A204.1 (cell line): Measurements from ENCODE around the gene COQ7.

Experiments
- FAIRE-seq: peaks from 2 replicates; lab custom pipeline; 2012; peaks lifted over from hg19 to GRCh38; lab: Jason Lieb, UNC

Gene COQ7

GRCh38 chr16:19113577-19114358 is 46.4 kb downstream of the COQ7 start, which contains the start of gene ITPRIPL2:
ITPRIPL2 (plus strand) TSS chr16:19113964; CDS start chr16:19114462, 498 bp downstream.
- FAIRE-seq: no peak

- FAIRE-seq: no peak
Observed at GRCh38 chr16:19114359-19115147, 47.1 kb downstream of the COQ7 start.

- no peak for FAIRE-seq
Observed at GRCh38 chr16:19115148-19116021, 48.0 kb downstream of the COQ7 start.

GRCh38 chr16:19116711-19117449 is 49.5 kb downstream of the COQ7 start:
- FAIRE-seq: no peak

- no peak for FAIRE-seq
Observed at GRCh38 chr16:19118938-19119431, 51.6 kb downstream of the COQ7 start.

GRCh38 chr16:19119564-19119963 is 52.1 kb downstream of the COQ7 start:
- no peak for FAIRE-seq

- FAIRE-seq: no peak
Observed at GRCh38 chr16:19123535-19124178, 56.2 kb downstream of the COQ7 start.

- FAIRE-seq: no peak
Observed at GRCh38 chr16:19126300-19126699, 58.9 kb downstream of the COQ7 start.

- no peak for FAIRE-seq
Observed at GRCh38 chr16:19127205-19127604, 59.8 kb downstream of the COQ7 start.

GRCh38 chr16:19127674-19128131 is 60.3 kb downstream of the COQ7 start:
- FAIRE-seq: no peak

GRCh38 chr16:19128454-19129200 is 61.2 kb downstream of the COQ7 start:
- FAIRE-seq: no peak
